Measurements from ENCODE around the gene KRTAP5-4. TPM values are rescaled to one million over a fixed set of nuclear protein-coding genes. Genes with fewer than 3 reads are reported as not detected.
"Not testable (repeated sequence)": the region's sequence is repeated elsewhere in the genome, so short reads cannot be mapped to it uniquely, and the experiment has no call there.

Gene KRTAP5-4
- total and polyA plus RNA-seq, 2 donors (not counting 1 experiment from before 2014, with no cell fraction given), result not detected

GRCh38 chr11:1576825-1577224 is 45.1 kb downstream of the KRTAP5-4 start:
- Histone ChIP-seq H3K27me3 (ENCODE audit: control insufficient read depth, insufficient read depth, low read length) (peaks cover 16% of the 10 kb centered on the region), H3K36me3 (ENCODE audit: control insufficient read depth, insufficient read depth, low read length) (no peaks in the 10 kb centered on the region), H3K4me1 (ENCODE audit: control insufficient read depth, extremely low read depth, insufficient read depth, low read length) (no peaks in the 10 kb centered on the region), H2AFZ (ENCODE audit: low read length) (no peak overlapping the region), H3K9me3 (ENCODE audit: control insufficient read depth, insufficient read depth, low read depth, low read length) (no peaks in the 10 kb centered on the region), H4K20me1 (ENCODE audit: control insufficient read depth, extremely low read depth, insufficient read depth, low read length) (no peaks in the 10 kb centered on the region), H3K4me2 (ENCODE audit: extremely low read depth, insufficient read depth, low read length) (no peak overlapping the region), H3K9ac (ENCODE audit: insufficient read depth, low read length) (no peak overlapping the region), H3K79me2 (ENCODE audit: control insufficient read depth, insufficient read depth, low read length) (no peaks in the 10 kb centered on the region), H3K27ac (ENCODE audit: insufficient read depth, low read length) (no peak overlapping the region), H3K4me3 (replicated peaks in 1 of 4; ENCODE audit: control extremely low read depth in 1 of 4, insufficient read depth in 1 of 4, low read depth in 3 of 4, low read length in 4 of 4) (no peak overlapping the region)
- DNase-seq (ENCODE audit: low read depth in 2 of 2), result no peak
- TF ChIP-seq CTCF (conservative IDR thresholded peaks at IDR 0.05 in 1 of 2, IDR thresholded peaks at IDR 0.05 in 1 of 2; ENCODE audit: low read depth in 1 of 2, low read length in 2 of 2), result no peak
- no peak for TF ChIP-seq EZH2 (IDR thresholded peaks at IDR 0.05; ENCODE audit: low read length, missing control alignments)

GRCh38 chr11:1575756-1576155 is 46.2 kb downstream of the KRTAP5-4 start:
- H3K4me3 ChIP-seq (replicated peaks in 1 of 4; ENCODE audit: control extremely low read depth in 1 of 4, insufficient read depth in 1 of 4, low read depth in 3 of 4, low read length in 4 of 4); H3K79me2 ChIP-seq (ENCODE audit: control insufficient read depth, insufficient read depth, low read length); H3K4me2 ChIP-seq (ENCODE audit: extremely low read depth, insufficient read depth, low read length); H3K36me3 ChIP-seq (ENCODE audit: control insufficient read depth, insufficient read depth, low read length); H3K4me1 ChIP-seq (ENCODE audit: control insufficient read depth, extremely low read depth, insufficient read depth, low read length); H3K9ac ChIP-seq (ENCODE audit: insufficient read depth, low read length); DNase-seq (ENCODE audit: low read depth in 2 of 2); H3K27ac ChIP-seq (ENCODE audit: insufficient read depth, low read length); H3K9me3 ChIP-seq (ENCODE audit: control insufficient read depth, insufficient read depth, low read depth, low read length); H2AFZ ChIP-seq (ENCODE audit: low read length); H4K20me1 ChIP-seq (ENCODE audit: control insufficient read depth, extremely low read depth, insufficient read depth, low read length): not testable (repeated sequence)
- peaks cover 21% of the 10 kb centered on the region for H3K27me3 ChIP-seq (ENCODE audit: control insufficient read depth, insufficient read depth, low read length)

- H3K27me3 ChIP-seq (ENCODE audit: control insufficient read depth, insufficient read depth, low read length), result peaks cover 25% of the 10 kb centered on the region
- H3K9me3 ChIP-seq (ENCODE audit: control insufficient read depth, insufficient read depth, low read depth, low read length), result no peaks in the 10 kb centered on the region
- no peaks in the 10 kb centered on the region for H3K79me2 ChIP-seq (ENCODE audit: control insufficient read depth, insufficient read depth, low read length)
- H4K20me1 ChIP-seq (ENCODE audit: control insufficient read depth, extremely low read depth, insufficient read depth, low read length), result no peaks in the 10 kb centered on the region
- no peak overlapping the region for H3K27ac ChIP-seq (ENCODE audit: insufficient read depth, low read length)
- TF ChIP-seq EZH2 (IDR thresholded peaks at IDR 0.05; ENCODE audit: low read length, missing control alignments) (no peak), CTCF (conservative IDR thresholded peaks at IDR 0.05 in 1 of 2, IDR thresholded peaks at IDR 0.05 in 1 of 2; ENCODE audit: low read depth in 1 of 2, low read length in 2 of 2) (no peak)
- H3K4me3 ChIP-seq (replicated peaks in 1 of 4; ENCODE audit: control extremely low read depth in 1 of 4, insufficient read depth in 1 of 4, low read depth in 3 of 4, low read length in 4 of 4), result no peak overlapping the region
- H2AFZ ChIP-seq (ENCODE audit: low read length), result no peak overlapping the region
- no peaks in the 10 kb centered on the region for H3K36me3 ChIP-seq (ENCODE audit: control insufficient read depth, insufficient read depth, low read length)
- no peak overlapping the region for H3K9ac ChIP-seq (ENCODE audit: insufficient read depth, low read length)
- no peaks in the 10 kb centered on the region for H3K4me1 ChIP-seq (ENCODE audit: control insufficient read depth, extremely low read depth, insufficient read depth, low read length)
- H3K4me2 ChIP-seq (ENCODE audit: extremely low read depth, insufficient read depth, low read length), result no peak overlapping the region
- DNase-seq (ENCODE audit: low read depth in 2 of 2), result no peak
Observed at GRCh38 chr11:1574933-1575242, 47.0 kb downstream of the KRTAP5-4 start.
